Upper lobe of left lung (tissue), 6 donors: ENCODE results near the gene PRDM12. TPM values are rescaled to one million over a fixed set of nuclear protein-coding genes. Genes with fewer than 3 reads are reported as not detected.

Experiments
- ATAC-seq, 2 donors: fragments of 200-7000 bp; cut with Tn5 transposase; one replicate each; pipeline ENCODE4 v1.9.1; 2022; ENCODE audit warnings: mild to moderate bottlenecking in 2 of 2, moderate library complexity in 2 of 2; ENCODE audit not compliant: low FRiP score in 2 of 2
- DNase-seq, 2 donors: peaks; one replicate each; pipeline ENCODE4 v3.0.0-alpha.2; 2019 to 2020
- H3K27ac ChIP-seq, 4 donors: fragments of 200-600 bp; sonication (generic); one replicate each; pipeline ENCODE4 v1.5.1; 2016 to 2019
- H3K27me3 ChIP-seq, 4 donors: fragments of 200-600 bp; sonication (generic); one replicate each; pipeline ENCODE4 v1.5.1; 2017 to 2019
- H3K36me3 ChIP-seq, 4 donors: fragments of 200-600 bp; sonication (generic); one replicate each; pipeline ENCODE4 v1.5.1; 2016 to 2019
- H3K4me1 ChIP-seq, 4 donors: fragments of 200-600 bp; sonication (generic); one replicate each; pipeline ENCODE4 v1.5.1; 2018 to 2019
- H3K4me3 ChIP-seq, 4 donors: fragments of 200-600 bp; sonication (generic); one replicate each; pipeline ENCODE4 v1.5.1; 2017 to 2019; ENCODE audit warnings: mild to moderate bottlenecking in 2 of 4, moderate library complexity in 1 of 4
- H3K9me3 ChIP-seq, 4 donors: fragments of 200-600 bp; sonication (generic); one replicate each; pipeline ENCODE4 v1.5.1; 2018 to 2019
- CTCF ChIP-seq, 6 experiments: fragments of 450-650 bp in 4 of 6; fragments of 200-600 bp in 2 of 6; sonication (generic) in 2 of 6; IDR thresholded peaks; one replicate each; pipeline ENCODE4 v1.5.1; 2016 to 2019; ENCODE audit warnings: antibody characterized with exemption in 6 of 6
- EP300 ChIP-seq, 4 donors: sonication (generic); formaldehyde crosslinking; IDR thresholded peaks; one replicate each; pipeline ENCODE4 v1.5.1; 2017; ENCODE audit warnings: antibody characterized with exemption in 4 of 4, control low read depth in 2 of 4
- POLR2A ChIP-seq, 4 donors: fragments of 450-650 bp; IDR thresholded peaks; one replicate each; pipeline ENCODE4 v1.5.1; 2016 to 2017; ENCODE audit warnings: antibody characterized with exemption in 4 of 4, mild to moderate bottlenecking in 2 of 4
- POLR2AphosphoS5 ChIP-seq, 2 donors: sonication (generic); formaldehyde crosslinking; IDR thresholded peaks; one replicate each; pipeline ENCODE4 v1.5.1; 2017; ENCODE audit warnings: antibody characterized with exemption in 2 of 2
- WGBS, 2 donors: methylation state at CpG; one replicate each; pipeline ENCODE4 v1.1.5; 2017 to 2018; 5-methylcytosine and 5-hydroxymethylcytosine counted together
- total RNA-seq, 6 donors: library from RNA; depleted of rRNA in 4 of 6; stranded (reverse); fragments of >200 nt in 4 of 6; gene quantifications; one replicate each; pipeline versions ENCODE4 v1.1.0 to v1.2.1, GENCODE V29; 2016 to 2021
- donor health status: DM: no; HTN: no; CAD: no; lungs with moderate emphysema.
- donor health status: DM: no; HTN: yes; CAD: no; lungs with severe emphysema.

PRDM12 gene
- total RNA-seq, 6 donors from 2014 or later: 0.10 TPM; not detected in 5

GRCh38 chr9:130703501-130703900 lies 39.1 kb downstream of the PRDM12 start:
- no peak for DNase-seq
- H3K36me3 ChIP-seq: peaks cover 10 to 68% (median 37%) of the 10 kb centered on the region in 4 donors

GRCh38 chr9:130707225-130707976 lies 43.0 kb downstream of the PRDM12 start:
- TF ChIP-seq POLR2A (IDR thresholded peaks at IDR 0.05): no peak
- peak; percentile 36 to 67 (median 54) for TF ChIP-seq CTCF (IDR thresholded peaks at IDR 0.05)
- peak in 1 of 2 donors; percentile 52 for ATAC-seq
- H3K27ac ChIP-seq: no peak overlapping the region
- WGBS, 2 donors: 34 to 41% methylated on average over 9 of the region's 9 CpGs
- no peaks in the 10 kb centered on the region for H3K27me3 ChIP-seq
- peaks cover 6 to 31% (median 22%) of the 10 kb centered on the region in 4 donors for H3K36me3 ChIP-seq
- peaks cover 0 to 15% (median 0%) of the 10 kb centered on the region in 4 donors for H3K4me1 ChIP-seq
- no peaks in the 10 kb centered on the region for H3K9me3 ChIP-seq
- DNase-seq: peak in 1 of 2 donors; percentile 58
- no peak overlapping the region for H3K4me3 ChIP-seq

More at GRCh38 chr9:130703501-130703900, 39.1 kb downstream of the PRDM12 start:
- Histone ChIP-seq H3K4me3 (no peak overlapping the region), H3K27ac (no peak overlapping the region), H3K4me1 (peaks cover 0 to 9% (median 0%) of the 10 kb centered on the region in 4 donors), H3K9me3 (no peaks in the 10 kb centered on the region), H3K27me3 (no peaks in the 10 kb centered on the region)
- 75 to 78% methylated on average over 7 of the region's 7 CpGs for WGBS, 2 donors
- ATAC-seq: no peak
- TF ChIP-seq POLR2AphosphoS5 (IDR thresholded peaks at IDR 0.05) (no peak), CTCF (IDR thresholded peaks at IDR 0.05) (no peak), EP300 (IDR thresholded peaks at IDR 0.05) (no peak), POLR2A (IDR thresholded peaks at IDR 0.05) (no peak)

GRCh38 chr9:130710822-130711352 lies 46.5 kb downstream of the PRDM12 start:
- 87 to 88% methylated on average over 8 of the region's 8 CpGs for WGBS, 2 donors
- H3K36me3 ChIP-seq: no peaks in the 10 kb centered on the region
- DNase-seq: no peak

GRCh38 chr9:130711469-130711868 lies 47.1 kb downstream of the PRDM12 start:
- 90 to 91% methylated on average over 8 of the region's 8 CpGs for WGBS, 2 donors
- Histone ChIP-seq H3K4me3 (no peak overlapping the region), H3K27ac (no peak overlapping the region), H3K4me1 (peaks cover 20 to 45% (median 23%) of the 10 kb centered on the region in 4 donors), H3K36me3 (no peaks in the 10 kb centered on the region), H3K9me3 (no peaks in the 10 kb centered on the region), H3K27me3 (no peaks in the 10 kb centered on the region)
- no peak for ATAC-seq
- TF ChIP-seq CTCF (IDR thresholded peaks at IDR 0.05) (no peak), POLR2AphosphoS5 (IDR thresholded peaks at IDR 0.05) (no peak), EP300 (IDR thresholded peaks at IDR 0.05) (no peak), POLR2A (IDR thresholded peaks at IDR 0.05) (no peak)
- no peak for DNase-seq

More at GRCh38 chr9:130710822-130711352, 46.5 kb downstream of the PRDM12 start:
- H3K27ac ChIP-seq: no peak overlapping the region
- H3K4me3 ChIP-seq: no peak overlapping the region
- H3K27me3 ChIP-seq: no peaks in the 10 kb centered on the region
- H3K9me3 ChIP-seq: no peaks in the 10 kb centered on the region
- ATAC-seq: no peak
- H3K4me1 ChIP-seq: peaks cover 15 to 40% (median 18%) of the 10 kb centered on the region in 4 donors
- TF ChIP-seq POLR2A (IDR thresholded peaks at IDR 0.05) (no peak), POLR2AphosphoS5 (IDR thresholded peaks at IDR 0.05) (no peak), EP300 (IDR thresholded peaks at IDR 0.05) (no peak), CTCF (IDR thresholded peaks at IDR 0.05) (no peak)
